ENCODE results near the gene LYSMD1. TPM values are rescaled to one million over a fixed set of nuclear protein-coding genes. Genes with fewer than 3 reads are reported as not detected.
"Not testable (repeated sequence)": the region's sequence is repeated elsewhere in the genome, so short reads cannot be mapped to it uniquely, and the experiment has no call there.

The LYSMD1 gene
- total RNA-seq, 1 donor from 2014 or later: 11.9 TPM

DNA sequence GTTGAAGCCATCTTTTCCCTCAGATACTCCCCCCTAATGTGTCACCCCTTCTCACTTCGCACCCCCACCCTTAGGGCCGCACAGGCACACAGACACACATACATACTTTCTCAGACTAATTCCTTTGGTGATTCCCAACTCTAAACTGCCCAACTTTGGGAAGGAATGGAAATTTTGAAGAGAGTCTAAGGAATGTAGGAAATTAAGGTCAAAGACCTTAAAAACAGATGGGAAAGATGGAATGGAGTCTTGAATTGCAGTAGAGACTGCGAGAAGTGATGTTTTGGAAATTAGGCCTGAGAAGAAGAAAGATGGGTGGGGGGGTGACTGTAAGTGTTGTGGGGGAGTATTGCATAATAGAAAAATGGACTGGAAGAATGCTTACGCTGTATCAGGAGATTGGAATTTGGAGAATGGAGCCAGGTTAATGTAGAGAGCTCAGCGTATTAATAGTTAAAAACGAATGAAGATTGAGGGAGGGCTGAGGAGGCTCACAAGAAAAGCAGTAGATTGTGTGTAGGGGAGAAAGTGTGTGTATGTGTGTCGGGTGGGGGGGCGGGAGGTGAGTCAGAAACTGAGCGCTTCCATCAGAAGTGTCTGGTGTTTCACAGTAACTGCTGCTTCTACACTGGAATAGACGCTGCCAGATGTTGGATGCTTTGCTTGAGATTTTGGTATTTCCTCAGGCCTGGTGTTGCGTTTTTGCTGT lies 34.3 kb upstream of the LYSMD1 start:
- TF ChIP-seq, protein P1, sequence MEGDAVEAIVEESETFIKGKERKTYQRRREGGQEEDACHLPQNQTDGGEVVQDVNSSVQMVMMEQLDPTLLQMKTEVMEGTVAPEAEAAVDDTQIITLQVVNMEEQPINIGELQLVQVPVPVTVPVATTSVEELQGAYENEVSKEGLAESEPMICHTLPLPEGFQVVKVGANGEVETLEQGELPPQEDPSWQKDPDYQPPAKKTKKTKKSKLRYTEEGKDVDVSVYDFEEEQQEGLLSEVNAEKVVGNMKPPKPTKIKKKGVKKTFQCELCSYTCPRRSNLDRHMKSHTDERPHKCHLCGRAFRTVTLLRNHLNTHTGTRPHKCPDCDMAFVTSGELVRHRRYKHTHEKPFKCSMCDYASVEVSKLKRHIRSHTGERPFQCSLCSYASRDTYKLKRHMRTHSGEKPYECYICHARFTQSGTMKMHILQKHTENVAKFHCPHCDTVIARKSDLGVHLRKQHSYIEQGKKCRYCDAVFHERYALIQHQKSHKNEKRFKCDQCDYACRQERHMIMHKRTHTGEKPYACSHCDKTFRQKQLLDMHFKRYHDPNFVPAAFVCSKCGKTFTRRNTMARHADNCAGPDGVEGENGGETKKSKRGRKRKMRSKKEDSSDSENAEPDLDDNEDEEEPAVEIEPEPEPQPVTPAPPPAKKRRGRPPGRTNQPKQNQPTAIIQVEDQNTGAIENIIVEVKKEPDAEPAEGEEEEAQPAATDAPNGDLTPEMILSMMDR (conservative IDR thresholded peaks at IDR 0.05): no peak
- Mint-ChIP-seq H3K27me3 (ENCODE audit: low read depth) (peaks cover 2% of the 10 kb centered on the region), H3K27ac (ENCODE audit: unreplicated experiment) (peak overlapping the region; percentile 98), H3K4me1 (peaks cover 34% of the 10 kb centered on the region), H3K36me3 (ENCODE audit: low read depth) (no peaks in the 10 kb centered on the region), H3K9me3 (no peaks in the 10 kb centered on the region), H3K4me3 (peak overlapping the region; percentile 100)
- no peak for DNase-seq (ENCODE audit: low read depth, low spot score)

DNA sequence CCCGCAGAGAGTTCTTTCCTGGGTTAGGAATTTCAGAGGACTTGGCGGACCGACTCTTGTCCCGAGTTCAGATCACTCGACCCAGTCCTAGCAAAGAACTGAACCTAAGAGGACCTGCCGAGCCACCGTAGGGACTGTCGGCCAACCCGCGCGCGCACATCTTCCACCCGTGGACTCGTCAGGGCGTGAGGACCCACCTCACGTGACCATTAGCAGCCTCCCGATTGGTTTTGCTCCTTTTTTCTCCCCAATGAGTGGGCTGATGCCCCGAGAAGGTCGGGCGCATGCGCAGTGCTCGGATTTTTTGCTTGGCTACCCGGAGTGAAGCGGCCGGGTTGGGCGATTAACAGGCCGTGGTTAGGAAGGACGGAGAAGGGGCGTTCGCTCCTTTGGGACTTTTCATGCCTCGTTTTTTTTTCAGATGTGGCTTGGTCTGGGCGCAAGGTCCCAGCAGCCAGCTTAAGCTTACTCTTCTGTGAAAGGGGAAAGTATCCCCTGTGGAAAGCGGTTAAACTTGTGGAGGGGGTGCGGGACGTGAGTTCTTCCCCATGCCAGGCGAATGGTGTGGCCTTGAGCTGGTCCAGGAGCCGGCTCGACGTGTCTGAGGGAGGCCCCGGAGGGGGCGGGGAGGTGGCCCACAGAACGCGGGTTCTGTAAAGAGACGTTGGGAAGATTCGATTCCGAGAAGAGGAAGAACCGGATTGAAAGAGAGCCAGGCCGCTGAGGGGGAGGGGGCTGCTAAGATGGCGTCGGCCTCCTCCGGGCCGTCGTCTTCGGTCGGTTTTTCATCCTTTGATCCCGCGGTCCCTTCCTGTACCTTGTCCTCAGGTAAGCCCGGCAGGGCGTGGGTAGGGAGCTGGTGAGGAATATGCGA lies 32.8 kb upstream of the LYSMD1 start, which contains the start of gene PIP5K1A:
Gene PIP5K1A (plus strand): TSS at position 299 of the 874 bp plus-strand sequence. CDS start 445 bp downstream, at position 744.
- no peaks in the 10 kb centered on the region for H3K36me3 Mint-ChIP-seq (ENCODE audit: low read depth)
- H3K9me3 Mint-ChIP-seq: no peaks in the 10 kb centered on the region
- peak within 1 kb of the TSS; percentile 100 for H3K4me3 Mint-ChIP-seq
- H3K27me3 Mint-ChIP-seq (ENCODE audit: low read depth): peaks cover 9% of the 10 kb centered on the region
- peak; percentile 100 for DNase-seq (ENCODE audit: low read depth, low spot score)
- peaks cover 34% of the 10 kb centered on the region for H3K4me1 Mint-ChIP-seq
- TF ChIP-seq, protein P1 (conservative IDR thresholded peaks at IDR 0.05): no peak
- H3K27ac Mint-ChIP-seq (ENCODE audit: unreplicated experiment): peak within 1 kb of the TSS; percentile 98

DNA sequence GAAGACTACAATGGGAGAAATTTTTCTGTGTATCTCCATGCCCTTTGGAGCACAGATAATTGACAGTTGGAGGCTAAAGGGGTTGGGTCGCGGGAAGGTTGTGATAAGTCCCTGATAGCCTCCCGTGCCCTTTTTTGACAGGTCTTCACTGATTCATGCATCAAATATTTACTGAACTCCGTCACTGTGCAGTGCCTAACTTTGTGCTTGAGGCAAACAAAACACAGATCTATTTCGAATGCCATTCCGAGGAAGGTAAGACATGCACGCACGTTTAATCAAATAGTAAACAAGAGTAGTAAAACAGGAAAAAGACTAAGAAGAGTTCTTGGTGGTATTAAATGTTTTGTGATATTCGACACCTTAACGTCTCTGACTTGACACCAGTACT lies 32.2 kb upstream of the LYSMD1 start:
- H3K4me1 Mint-ChIP-seq: peaks cover 34% of the 10 kb centered on the region
- TF ChIP-seq, protein P1 (conservative IDR thresholded peaks at IDR 0.05): no peak
- H3K27ac Mint-ChIP-seq (ENCODE audit: unreplicated experiment): peak overlapping the region; percentile 98
- peak overlapping the region; percentile 100 for H3K4me3 Mint-ChIP-seq
- H3K27me3 Mint-ChIP-seq (ENCODE audit: low read depth): peaks cover 13% of the 10 kb centered on the region
- H3K36me3 Mint-ChIP-seq (ENCODE audit: low read depth): no peaks in the 10 kb centered on the region
- H3K9me3 Mint-ChIP-seq: no peaks in the 10 kb centered on the region
- no peak for DNase-seq (ENCODE audit: low read depth, low spot score)

DNA sequence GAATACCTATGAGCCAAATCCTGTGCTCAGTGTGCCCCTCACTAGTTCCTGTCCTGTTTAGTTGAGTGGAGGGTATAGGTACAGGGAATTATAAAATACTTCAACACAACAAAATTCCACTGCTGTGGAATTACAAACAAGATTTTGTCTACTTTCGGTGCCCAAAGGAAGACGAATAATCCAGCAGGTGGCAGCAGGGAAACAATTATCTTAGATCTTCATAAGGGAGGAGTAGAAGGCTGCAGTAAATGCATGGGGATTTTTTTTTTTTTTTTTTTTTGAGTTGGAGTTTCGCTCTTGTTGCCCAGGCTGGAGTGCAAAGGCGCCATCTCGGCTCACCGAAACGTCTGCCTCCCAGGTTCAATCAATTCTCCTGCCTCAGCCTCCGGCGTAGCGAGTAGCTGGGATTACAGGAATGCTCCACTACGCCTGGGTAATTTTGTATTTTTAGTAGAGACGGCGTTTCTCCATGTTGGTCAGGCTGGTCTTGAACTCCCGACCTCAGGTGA lies 30.6 kb upstream of the LYSMD1 start:
- H3K4me3 Mint-ChIP-seq: peak overlapping the region; percentile 82

DNA sequence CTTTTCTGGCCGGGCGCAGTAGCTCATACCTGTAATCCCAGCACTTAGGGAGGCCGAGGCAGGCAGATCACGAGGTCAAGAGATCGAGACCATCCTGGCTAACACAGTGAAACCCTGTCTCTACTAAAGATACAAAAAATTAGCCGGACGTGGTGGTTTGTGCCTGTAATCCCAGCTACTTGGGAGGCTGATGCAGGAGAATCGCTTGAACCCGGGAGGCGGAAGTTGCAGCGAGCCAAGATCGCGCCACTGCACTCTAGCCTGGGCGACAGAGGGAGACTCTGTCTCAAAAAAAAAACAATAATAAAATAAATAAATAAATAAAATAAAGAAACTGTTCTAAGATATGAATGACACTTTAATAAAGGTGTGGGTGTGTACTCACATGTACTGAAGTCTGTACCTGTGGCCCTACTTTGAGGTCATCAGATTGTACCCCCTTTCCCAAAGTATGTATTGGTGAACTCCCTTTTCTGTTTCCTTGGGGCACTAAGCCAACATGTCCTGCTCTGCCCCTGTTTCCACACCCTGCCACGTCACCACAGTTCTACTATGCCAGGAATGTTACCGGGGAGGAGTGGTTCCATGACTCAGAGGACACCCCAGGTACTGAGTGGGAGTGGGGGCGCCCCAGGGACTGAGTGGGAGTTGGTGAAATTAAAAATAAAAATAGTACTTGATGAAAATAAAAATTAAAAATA lies 29.3 kb upstream of the LYSMD1 start:
- Mint-ChIP-seq H3K4me1 (peaks cover 34% of the 10 kb centered on the region), H3K27me3 (ENCODE audit: low read depth) (peaks cover 23% of the 10 kb centered on the region), H3K4me3 (peak overlapping the region; percentile 52)
- DNase-seq (ENCODE audit: low read depth, low spot score); H3K27ac Mint-ChIP-seq (ENCODE audit: unreplicated experiment); H3K36me3 Mint-ChIP-seq (ENCODE audit: low read depth); H3K9me3 Mint-ChIP-seq: not testable (repeated sequence)

More for the DNA sequence above, 30.6 kb upstream of the LYSMD1 start:
- Mint-ChIP-seq H3K36me3 (ENCODE audit: low read depth) (no peaks in the 10 kb centered on the region), H3K27ac (ENCODE audit: unreplicated experiment) (no peak overlapping the region), H3K4me1 (peaks cover 34% of the 10 kb centered on the region), H3K27me3 (ENCODE audit: low read depth) (peaks cover 18% of the 10 kb centered on the region), H3K9me3 (no peaks in the 10 kb centered on the region)
- TF ChIP-seq, protein P1 (conservative IDR thresholded peaks at IDR 0.05): peak; percentile 66
- DNase-seq (ENCODE audit: low read depth, low spot score): peak; percentile 44
